Measurements from ENCODE around the gene ARMC2.

The ARMC2 gene

GRCh38 chr6:108961077-108961476 lies 112.9 kb downstream of the ARMC2 start:
- no peak overlapping the region for H3K4me3 ChIP-seq (ENCODE audit: low read depth in 1 of 2, low read length in 1 of 2)
- TF ChIP-seq CTCF (IDR thresholded peaks at IDR 0.05), result no peak
- H3K4me1 ChIP-seq (ENCODE audit: control insufficient read depth in 1 of 2, insufficient read depth in 1 of 2, low read depth in 1 of 2, low read length in 1 of 2), result peaks cover 26 to 27% of the 10 kb centered on the region in 2 experiments
- H3K27ac ChIP-seq, result no peak overlapping the region
- no peaks in the 10 kb centered on the region for H3K36me3 ChIP-seq
- no peaks in the 10 kb centered on the region for H3K9me3 ChIP-seq
- H3K27me3 ChIP-seq, result no peaks in the 10 kb centered on the region

GRCh38 chr6:108961985-108962384 lies 113.8 kb downstream of the ARMC2 start:
- Histone ChIP-seq H3K4me1 (ENCODE audit: control insufficient read depth in 1 of 2, insufficient read depth in 1 of 2, low read depth in 1 of 2, low read length in 1 of 2) (peaks cover 35 to 36% of the 10 kb centered on the region in 2 experiments), H3K9me3 (no peaks in the 10 kb centered on the region), H3K27me3 (no peaks in the 10 kb centered on the region), H3K27ac (no peak overlapping the region), H3K4me3 (ENCODE audit: low read depth in 1 of 2, low read length in 1 of 2) (no peak overlapping the region), H3K36me3 (no peaks in the 10 kb centered on the region)
- TF ChIP-seq CTCF (IDR thresholded peaks at IDR 0.05), result no peak

GRCh38 chr6:108966251-108966650 lies 118.0 kb downstream of the ARMC2 start:
- no peaks in the 10 kb centered on the region for H3K9me3 ChIP-seq
- H3K27ac ChIP-seq, result peak overlapping the region; percentile 85

GRCh38 chr6:108966855-108967755 lies 118.9 kb downstream of the ARMC2 start:
- peak overlapping the region; percentile 21 to 26 for H3K4me3 ChIP-seq (ENCODE audit: low read depth in 1 of 2, low read length in 1 of 2)
- no peaks in the 10 kb centered on the region for H3K9me3 ChIP-seq
- no peaks in the 10 kb centered on the region for H3K36me3 ChIP-seq
- H3K4me1 ChIP-seq (ENCODE audit: control insufficient read depth in 1 of 2, insufficient read depth in 1 of 2, low read depth in 1 of 2, low read length in 1 of 2), result peaks cover 40 to 41% of the 10 kb centered on the region in 2 experiments
- H3K27ac ChIP-seq, result peak overlapping the region; percentile 85
- TF ChIP-seq CTCF (IDR thresholded peaks at IDR 0.05), result no peak
- no peaks in the 10 kb centered on the region for H3K27me3 ChIP-seq

More at GRCh38 chr6:108966251-108966650, 118.0 kb downstream of the ARMC2 start:
- H3K27me3 ChIP-seq, result no peaks in the 10 kb centered on the region
- peaks cover 40 to 41% of the 10 kb centered on the region in 2 experiments for H3K4me1 ChIP-seq (ENCODE audit: control insufficient read depth in 1 of 2, insufficient read depth in 1 of 2, low read depth in 1 of 2, low read length in 1 of 2)
- no peak for TF ChIP-seq CTCF (IDR thresholded peaks at IDR 0.05)
- no peaks in the 10 kb centered on the region for H3K36me3 ChIP-seq
- peak overlapping the region; percentile 21 to 26 for H3K4me3 ChIP-seq (ENCODE audit: low read depth in 1 of 2, low read length in 1 of 2)

- no peaks in the 10 kb centered on the region for H3K36me3 ChIP-seq
- H3K9me3 ChIP-seq, result no peaks in the 10 kb centered on the region
- no peak for TF ChIP-seq CTCF (IDR thresholded peaks at IDR 0.05)
- H3K4me1 ChIP-seq (ENCODE audit: control insufficient read depth in 1 of 2, insufficient read depth in 1 of 2, low read depth in 1 of 2, low read length in 1 of 2), result peaks cover 40 to 41% of the 10 kb centered on the region in 2 experiments
- peak overlapping the region; percentile 85 for H3K27ac ChIP-seq
- H3K4me3 ChIP-seq (ENCODE audit: low read depth in 1 of 2, low read length in 1 of 2), result peak overlapping the region in 1 of 2 experiments; percentile 26
- H3K27me3 ChIP-seq, result no peaks in the 10 kb centered on the region
Measured at GRCh38 chr6:108968325-108969316, 120.4 kb downstream of the ARMC2 start.
